Activated CD8-positive, alpha-beta memory T cell treated with anti-CD3 and anti-CD28 coated beads, Interleukin-2, amount 50 U/mL, for 48 hours (primary cell): ENCODE measurements around the gene NACA2.
"Not testable (repeated sequence)": the region's sequence is repeated elsewhere in the genome, so short reads cannot be mapped to it uniquely, and the experiment has no call there.

Source experiments
- DNase-seq: peaks from one replicate; pipeline ENCODE4 v3.0.0-alpha.2; 2020

NACA2 gene

GRCh38 chr17:61575352-61575975, 15.6 kb downstream of the NACA2 start:
- no peak for DNase-seq

- DNase-seq = no peak
Measured at GRCh38 chr17:61574542-61575351, 16.3 kb downstream of the NACA2 start.

- DNase-seq = not testable (repeated sequence)
Measured at GRCh38 chr17:61572547-61572946, 18.5 kb downstream of the NACA2 start.

- no peak for DNase-seq
Measured at GRCh38 chr17:61571624-61572023, 19.4 kb downstream of the NACA2 start.

- DNase-seq = no peak
Measured at GRCh38 chr17:61570118-61570517, 20.9 kb downstream of the NACA2 start.

- DNase-seq = not testable (repeated sequence)
Measured at GRCh38 chr17:61569525-61569924, 21.5 kb downstream of the NACA2 start.

GRCh38 chr17:61568219-61569072, 22.6 kb downstream of the NACA2 start:
- no peak for DNase-seq

GRCh38 chr17:61567045-61567802, 23.8 kb downstream of the NACA2 start:
- no peak for DNase-seq

- DNase-seq = not testable (repeated sequence)
Measured at GRCh38 chr17:61566448-61566847, 24.6 kb downstream of the NACA2 start.

- DNase-seq = not testable (repeated sequence)
Measured at GRCh38 chr17:61565850-61566249, 25.2 kb downstream of the NACA2 start.

GRCh38 chr17:61565213-61565612, 25.8 kb downstream of the NACA2 start:
- DNase-seq = no peak

- DNase-seq = no peak
Measured at GRCh38 chr17:61562287-61562686, 28.7 kb downstream of the NACA2 start.

GRCh38 chr17:61561354-61561753, 29.7 kb downstream of the NACA2 start:
- no peak for DNase-seq

- DNase-seq = no peak
Measured at GRCh38 chr17:61560071-61560470, 30.9 kb downstream of the NACA2 start.

- no peak for DNase-seq
Measured at GRCh38 chr17:61556224-61557188, 34.5 kb downstream of the NACA2 start.

- DNase-seq = no peak
Measured at GRCh38 chr17:61555127-61555566, 35.9 kb downstream of the NACA2 start.

GRCh38 chr17:61554209-61554608, 36.8 kb downstream of the NACA2 start:
- no peak for DNase-seq

- DNase-seq = not testable (repeated sequence)
Measured at GRCh38 chr17:61552560-61552959, 38.5 kb downstream of the NACA2 start.

- no peak for DNase-seq
Measured at GRCh38 chr17:61551255-61551742, 39.7 kb downstream of the NACA2 start.

GRCh38 chr17:61547113-61547512, 43.9 kb downstream of the NACA2 start:
- no peak for DNase-seq

- no peak for DNase-seq
Measured at GRCh38 chr17:61545335-61545938, 45.6 kb downstream of the NACA2 start.
